ENCODE results near the gene ADH4.
"Not testable (repeated sequence)": the region's sequence is repeated elsewhere in the genome, so short reads cannot be mapped to it uniquely, and the experiment has no call there.

Gene ADH4

DNA sequence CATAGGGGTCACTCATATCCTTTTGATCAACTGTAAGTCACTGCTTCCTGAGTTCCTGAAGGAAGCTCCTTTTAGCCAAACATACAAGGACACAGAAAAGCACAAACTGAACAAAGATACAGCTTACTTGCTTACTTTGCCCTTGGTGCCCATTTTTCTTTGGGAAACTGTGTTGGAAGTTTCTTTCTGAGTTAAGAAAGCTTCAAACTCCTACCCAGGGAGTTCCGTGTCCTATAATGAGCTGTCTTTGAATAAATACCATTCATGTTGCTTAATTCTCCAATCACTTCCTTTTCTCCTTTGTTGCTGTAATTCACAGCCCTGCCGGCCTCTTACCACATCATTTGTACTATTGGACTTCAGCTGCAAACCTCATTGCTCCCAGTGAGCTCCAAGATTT lies at the start of gene ADH4:
ADH4 (minus strand) TSS at position 228 of the 400 bp plus-strand sequence; CDS start at position 153, 75 bp downstream.
- no peak for DNase-seq

DNA sequence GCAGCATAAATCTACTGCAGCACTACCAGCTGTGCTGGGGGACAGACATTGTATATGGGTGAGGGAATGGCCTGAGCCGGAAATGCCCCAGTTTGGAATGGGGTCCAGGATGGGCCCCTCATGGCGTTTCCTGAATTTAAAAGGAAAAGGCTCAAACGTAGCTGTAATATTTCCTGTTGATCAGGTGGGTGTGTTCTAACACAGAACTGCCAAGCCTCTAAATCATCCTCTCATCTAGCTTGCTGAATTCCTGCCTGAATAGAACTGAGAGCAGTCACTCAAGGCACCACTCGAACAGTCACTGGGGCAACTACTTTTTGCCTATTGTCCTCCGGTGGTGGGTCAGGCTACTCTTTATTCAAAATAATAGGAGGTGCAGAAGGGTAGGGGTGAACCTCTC lies 46.2 kb upstream of the ADH4 start:
- DNase-seq: no peak

DNA sequence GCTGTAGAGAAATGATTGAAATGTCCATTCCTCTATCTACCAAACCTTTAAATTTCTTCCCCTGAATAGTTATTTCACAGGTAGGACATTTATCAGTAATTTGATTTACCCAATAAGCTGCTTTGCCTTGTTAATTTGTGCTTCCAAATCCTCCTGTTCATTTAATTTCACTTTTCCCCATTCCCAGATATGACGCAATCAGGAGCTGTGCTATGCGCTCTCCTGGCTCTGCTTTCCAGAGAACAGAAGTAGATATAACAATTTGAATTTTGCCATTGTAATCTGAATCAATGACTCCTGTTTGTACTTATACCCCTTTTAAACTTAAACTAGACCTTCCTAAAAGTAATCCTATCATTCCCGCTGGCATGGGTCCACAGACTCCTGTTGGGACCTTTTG lies 45.8 kb upstream of the ADH4 start:
- not testable (repeated sequence) for DNase-seq

DNA sequence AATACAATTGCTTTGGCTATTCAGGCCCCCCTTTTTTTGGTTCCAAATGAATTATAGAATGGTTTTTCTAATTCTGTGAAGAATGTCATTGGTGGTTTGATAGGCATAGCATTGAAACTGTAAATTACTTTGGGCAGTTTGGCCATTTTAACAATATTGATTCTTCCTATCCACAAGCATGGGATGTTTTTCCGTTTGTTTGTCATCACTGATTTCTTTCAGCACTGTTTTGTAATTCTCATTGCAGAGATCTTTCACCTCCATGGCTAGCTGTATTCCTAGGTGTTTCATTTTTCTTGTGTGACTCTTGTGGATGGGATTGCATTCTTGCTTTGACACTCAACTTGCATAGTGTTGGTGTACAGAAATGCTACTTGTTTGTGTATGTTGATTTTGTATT lies 41.9 kb upstream of the ADH4 start:
- DNase-seq: no peak

DNA sequence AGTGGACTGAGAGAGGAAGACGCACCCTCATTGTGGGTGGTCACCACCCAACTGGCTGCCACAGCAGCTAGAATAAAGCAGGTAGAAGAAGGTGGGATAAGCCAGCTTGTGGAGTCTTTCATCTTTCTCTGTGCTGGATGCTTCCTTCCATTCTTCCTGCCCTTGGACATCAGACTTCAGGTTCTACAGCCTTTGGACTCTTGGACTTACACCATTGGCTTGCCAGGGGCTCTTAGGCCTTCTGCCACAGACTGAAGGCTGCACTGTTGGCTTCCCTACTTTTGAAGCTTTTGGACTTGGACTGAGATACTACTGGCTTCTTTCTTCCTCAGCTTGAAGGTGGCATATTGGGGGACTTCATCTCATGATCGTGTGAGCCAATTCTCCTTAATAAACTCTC lies 41.5 kb upstream of the ADH4 start:
- no peak for DNase-seq

DNA sequence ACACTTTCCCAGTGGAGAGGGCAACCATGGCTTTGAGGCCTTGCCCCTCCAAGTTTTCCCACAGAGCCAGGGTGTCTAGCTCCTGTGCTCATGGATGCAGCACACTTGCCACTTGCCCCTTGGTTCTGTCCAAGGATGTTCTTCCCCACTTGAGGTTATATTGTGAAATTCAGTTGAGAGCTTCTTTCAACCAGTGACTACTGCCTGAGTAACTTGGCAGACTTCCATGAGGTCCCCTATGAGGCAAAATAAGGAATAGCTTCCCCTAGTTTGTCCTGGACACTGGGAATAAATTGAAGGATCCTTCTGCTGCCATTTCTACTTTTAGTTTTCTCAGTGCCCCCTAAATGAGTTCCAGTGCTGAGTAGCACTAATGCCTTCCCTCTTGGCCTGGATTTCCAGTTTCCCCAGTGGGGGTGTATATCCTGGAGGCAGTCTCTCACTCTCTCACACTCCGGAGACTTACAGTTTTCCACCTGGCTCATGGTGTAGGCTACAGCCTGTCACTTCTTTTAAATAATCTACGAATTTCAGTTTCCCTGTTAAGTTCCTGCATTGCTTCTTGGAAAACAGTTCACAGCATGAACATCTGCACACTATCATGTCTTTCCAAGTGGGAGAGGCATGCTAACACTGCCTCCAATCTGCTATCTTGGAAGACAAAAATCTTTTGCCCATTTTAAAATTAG lies 36.4 kb upstream of the ADH4 start:
- no peak for DNase-seq

DNA sequence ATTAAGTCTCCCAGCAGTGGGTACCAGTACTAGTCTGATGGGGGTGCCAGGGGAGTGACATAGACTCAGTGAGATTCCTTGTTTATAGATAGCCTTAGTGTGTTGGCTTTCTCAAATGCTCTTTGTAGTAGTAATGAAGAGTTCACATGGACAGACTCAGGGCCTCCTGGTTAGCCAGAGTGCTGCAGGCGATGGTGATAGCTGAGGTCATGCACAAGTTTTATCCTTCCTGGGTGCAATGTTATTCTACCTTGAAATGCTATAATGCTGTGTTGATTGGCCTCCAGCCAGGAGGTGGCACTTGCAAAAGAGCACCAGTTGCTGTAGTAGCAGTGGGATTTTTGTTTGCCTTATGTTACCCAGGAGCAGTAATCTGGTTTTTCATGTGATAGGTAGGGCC lies 35.5 kb upstream of the ADH4 start:
- no peak for DNase-seq

DNA sequence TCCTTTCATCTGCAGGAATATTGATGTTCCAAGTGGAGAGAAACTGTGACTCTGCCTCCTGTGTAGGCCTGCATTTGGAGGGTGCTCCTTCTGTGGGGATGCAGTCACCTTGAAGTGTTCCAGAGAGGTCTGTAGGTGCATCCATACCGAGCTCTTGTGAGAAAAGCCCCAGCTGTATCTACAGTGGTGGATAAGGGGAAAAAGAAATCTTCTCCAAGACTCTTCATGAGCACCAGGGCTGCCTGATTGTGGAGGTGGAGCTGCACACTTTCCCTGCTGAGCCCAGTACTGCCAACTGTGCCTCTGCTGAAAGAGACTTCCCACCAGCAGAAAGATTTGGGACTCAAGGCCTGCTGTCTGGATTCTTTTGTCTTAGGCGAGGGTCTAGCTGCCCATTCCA lies 35.1 kb upstream of the ADH4 start:
- no peak for DNase-seq

DNA sequence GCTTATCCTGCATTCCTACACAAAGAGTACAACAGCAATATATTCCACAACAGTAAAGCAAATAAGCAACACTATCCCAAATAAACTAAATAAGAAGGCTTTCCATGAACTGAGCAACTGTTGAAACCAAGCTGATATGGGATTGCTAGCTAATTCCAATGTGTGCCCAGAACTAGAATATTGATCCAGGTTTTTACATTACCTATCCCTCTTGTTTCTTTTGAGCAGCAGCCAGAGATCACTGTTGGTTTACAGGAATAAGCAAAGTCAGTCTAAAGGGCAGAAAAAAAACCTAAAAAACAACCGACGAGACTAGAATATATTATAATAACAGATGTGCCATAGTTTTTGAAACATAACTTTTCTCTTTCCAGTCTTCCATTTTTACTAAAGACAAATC lies 22.4 kb upstream of the ADH4 start:
- no peak for DNase-seq

DNA sequence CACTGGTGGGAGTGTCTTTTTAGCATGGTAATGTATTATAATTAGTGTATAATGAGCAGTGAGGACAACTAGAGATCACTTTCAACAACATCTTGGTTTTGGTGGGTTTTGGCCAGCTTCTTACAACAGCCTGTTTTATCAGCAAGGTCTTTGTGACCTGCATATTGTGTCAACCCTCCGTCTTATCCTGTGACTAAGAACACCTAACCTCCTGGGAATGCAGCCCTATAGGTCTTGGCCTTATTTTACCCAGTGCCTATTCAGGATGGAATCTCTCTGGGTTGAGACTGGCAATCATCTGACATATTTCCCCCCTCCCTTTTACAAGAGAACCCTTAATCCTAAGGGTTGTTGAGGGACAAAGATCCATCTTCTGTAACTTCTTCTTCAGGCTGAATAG lies 21.9 kb upstream of the ADH4 start:
- DNase-seq: no peak

DNA sequence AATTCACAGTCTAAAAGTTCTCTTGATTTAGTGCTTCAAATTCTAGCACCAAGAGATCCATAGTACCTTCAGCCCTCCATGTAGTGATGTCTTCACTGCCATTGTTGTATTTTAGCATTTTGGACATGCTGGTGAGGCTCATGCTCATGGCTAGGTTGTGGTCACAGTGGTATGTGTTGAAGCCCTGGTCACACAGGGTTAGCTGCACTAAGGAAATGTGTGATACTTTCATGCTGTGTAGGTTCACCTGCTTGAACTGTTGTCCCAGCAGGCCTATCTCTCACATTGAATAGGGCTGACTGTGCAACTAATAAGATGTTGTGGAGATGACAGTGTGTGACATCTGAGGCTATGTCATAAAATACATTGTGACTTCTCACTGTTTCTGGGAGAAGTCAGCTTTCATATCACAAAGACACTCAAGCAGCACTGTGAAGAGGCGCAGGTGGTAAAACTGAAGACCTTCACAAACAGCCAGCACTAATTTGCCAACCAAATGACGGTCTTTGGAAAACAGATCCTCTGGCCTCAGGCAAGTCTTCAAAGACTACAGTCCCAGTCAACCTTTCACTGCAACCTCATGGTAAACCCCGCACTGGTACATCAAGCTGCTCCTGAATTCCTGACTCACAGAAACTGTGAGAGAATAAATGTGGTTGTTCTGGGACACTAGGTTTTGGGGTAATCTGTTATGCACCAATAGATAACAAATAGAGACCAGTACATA lies 17.4 kb upstream of the ADH4 start:
- no peak for DNase-seq

DNA sequence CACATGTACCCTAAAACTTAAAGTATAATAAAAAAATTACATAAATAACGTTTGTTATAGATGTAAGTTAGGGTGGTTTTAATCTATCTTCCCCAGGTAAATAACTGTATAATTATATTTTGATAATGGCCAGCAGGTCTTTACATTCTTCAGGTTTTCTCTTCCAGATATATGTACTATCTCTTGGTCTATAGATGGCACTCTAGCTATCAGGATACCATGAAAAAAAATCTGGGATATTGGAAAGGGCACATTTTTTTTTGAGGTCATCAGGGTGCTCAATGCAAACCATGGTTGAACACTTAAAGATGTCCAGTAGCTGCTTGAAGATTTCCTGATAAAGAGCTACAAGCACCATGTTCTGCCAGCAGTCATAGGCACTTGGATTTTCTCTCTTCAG lies 15.6 kb upstream of the ADH4 start:
- no peak for DNase-seq

DNA sequence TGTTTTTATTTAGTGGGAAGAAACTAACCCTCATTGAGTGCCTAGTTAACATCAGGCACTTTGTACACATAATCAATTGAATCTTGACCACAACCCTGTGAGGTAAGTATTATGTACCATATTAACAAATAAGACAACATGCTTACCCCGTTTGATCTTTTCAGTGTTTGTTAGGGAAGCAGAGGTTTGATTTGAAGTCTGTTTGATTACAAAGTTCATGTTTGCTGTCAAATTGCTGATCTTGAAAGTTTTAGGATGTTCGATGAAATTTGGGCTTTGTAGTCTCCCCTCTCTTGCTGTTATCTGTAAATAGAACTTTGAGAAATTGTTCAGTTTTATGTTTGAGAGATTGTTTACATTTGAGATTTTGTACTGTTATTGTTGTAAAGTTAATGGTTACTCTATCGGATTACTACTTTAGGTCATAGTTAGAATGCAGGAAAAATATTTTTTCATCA lies 13.4 kb upstream of the ADH4 start:
- no peak for DNase-seq

DNA sequence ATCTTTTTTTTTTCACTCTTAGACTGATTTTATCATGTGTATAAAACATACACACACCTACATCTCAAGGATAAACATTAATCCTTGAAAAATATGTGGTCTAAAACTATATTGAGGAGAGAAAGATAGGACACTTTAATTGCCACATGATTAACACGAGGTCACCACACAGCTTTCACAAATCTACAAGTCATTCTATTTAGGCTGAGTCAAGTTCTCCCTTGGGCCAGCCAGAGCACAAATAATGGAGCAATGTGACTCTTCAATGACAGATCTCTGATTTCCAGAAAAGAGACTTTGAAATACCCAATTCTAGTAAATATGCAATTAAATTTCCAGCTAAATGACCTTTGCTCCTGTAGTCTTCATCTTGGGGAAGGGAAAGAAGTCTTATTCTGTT lies 12.9 kb upstream of the ADH4 start:
- DNase-seq: no peak

DNA sequence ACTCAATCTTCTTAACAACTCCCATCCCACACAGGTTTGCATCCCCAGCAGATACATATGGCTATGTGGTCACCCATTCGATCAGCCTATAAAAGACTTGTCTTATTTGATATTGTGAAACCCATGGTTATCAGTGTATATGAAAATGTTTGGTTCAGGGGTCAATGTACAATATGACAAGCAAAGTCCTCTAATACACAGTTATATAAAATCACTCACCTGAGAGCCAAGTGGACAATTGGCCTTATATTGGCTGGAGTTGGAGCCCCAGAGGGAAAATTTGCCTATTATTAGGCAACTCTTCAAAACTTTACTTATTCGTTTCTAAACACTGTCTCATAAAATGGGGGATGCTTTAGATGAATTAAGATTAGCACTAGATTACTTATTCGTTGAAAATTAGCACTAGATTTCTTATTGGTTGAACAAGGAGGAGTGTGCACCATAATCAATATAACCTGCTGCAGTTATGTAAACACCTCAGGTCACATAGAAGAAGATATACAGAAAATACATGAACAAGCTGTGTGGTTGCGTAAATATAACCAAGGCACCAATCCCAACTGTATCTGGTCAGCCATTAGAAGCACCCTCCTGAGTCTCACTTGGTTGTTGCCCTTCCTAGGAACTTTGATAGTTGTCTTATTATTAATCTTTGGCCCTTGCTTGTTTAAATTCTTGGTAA lies 10.7 kb upstream of the ADH4 start:
- no peak for DNase-seq

DNA sequence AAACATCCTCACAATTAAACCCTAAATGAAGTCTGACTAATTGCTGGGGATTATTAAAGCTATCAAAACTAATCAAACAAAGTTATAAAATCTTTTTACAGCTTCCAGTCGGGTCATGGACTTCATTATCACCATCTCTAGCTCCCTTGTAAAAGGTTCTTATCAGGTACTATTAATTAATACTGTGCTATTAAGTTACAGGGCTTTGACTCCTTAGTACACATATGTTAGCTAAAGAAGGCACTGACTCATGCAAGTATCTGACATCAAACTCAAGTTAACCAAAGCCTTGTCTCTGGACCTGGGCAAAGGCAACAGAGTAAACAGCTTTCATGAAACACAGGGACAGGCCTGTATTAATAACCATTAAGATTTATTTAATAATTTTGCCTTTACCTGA lies 7.9 kb upstream of the ADH4 start:
- no peak for DNase-seq

DNA sequence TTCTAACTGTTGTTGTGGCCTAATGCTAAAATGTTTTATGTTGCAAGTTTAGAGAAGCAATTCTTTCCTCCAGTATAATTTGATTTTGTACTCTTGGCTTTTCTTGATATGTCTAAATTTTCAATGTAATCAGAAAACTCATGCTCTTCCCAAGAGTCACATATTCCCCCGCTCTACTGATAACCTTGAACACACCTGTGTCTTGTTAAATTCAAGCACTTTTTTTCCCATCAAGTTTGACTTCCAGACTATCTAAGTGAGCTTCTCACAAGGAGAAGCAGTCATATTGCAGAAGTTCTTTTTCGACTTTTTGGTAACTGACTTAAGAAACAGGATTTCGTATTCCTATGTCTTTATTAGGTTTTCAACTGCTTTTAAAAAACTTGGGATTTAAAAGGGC lies 7.4 kb upstream of the ADH4 start:
- no peak for DNase-seq

DNA sequence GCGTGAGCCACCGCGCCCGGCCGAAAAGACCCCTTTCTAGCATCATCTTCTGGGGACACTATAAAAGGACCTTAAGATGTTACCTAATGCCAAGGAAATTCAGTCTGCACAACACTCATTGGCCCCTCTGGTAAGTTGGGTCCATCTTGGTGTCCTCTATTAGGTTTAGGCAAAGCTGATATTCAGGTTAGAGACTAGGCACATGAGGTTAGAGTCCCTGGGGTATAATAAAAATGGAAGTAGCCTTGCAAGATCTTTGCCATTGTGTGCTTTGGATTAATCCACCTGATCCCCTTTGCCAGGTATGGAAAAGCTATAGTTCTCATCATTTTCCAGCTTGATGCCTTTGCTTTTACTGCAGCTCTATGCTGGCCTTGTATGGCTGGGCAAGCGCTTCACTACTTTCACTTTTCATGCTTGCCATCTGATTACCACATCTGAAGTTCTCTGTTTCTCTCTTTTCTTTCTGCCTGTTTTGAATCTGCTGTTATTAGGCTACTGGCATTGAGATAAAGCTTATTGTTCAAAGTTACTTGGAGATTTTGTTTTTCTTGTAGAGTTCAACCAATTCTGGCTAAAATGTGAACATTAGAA lies 5.4 kb upstream of the ADH4 start:
- no peak for DNase-seq

DNA sequence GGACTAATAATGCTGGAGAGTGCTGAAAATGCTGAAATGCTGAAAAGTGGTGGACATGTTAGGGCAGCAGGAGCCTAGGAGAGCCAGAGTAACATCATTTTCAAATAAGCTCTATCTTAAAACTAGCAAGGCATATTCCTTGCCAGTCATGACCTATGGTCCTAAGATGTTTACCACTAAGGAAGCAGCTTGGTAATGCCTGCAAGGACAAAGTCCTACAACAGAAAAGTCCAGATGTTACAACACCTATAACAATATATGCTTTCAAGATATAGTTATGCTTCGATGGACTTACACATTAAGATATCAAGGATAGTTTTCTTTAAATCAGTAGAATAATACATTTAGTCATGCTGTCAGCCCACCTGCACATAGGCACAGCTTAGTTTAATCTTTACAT lies 4.5 kb upstream of the ADH4 start:
- DNase-seq: no peak

DNA sequence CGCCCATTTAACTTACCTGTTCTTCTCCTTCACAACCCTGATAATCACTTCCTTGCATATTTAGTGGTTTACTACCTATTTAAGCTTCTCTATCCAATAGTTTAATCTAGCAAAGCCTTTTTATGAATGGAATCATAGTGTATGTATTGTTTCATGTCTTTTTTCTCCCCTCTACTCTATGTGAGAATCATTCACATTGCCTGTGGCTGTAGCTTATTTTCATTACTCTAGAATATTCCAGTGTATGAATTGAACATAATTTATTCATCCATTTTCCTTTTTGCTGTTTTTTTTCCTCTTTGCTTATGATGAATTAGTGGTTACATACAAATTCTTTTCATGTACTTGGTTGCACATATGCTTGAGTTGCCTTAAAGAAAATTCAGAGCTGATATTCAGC lies 490 bp upstream of the ADH4 start:
- no peak for DNase-seq

DNA sequence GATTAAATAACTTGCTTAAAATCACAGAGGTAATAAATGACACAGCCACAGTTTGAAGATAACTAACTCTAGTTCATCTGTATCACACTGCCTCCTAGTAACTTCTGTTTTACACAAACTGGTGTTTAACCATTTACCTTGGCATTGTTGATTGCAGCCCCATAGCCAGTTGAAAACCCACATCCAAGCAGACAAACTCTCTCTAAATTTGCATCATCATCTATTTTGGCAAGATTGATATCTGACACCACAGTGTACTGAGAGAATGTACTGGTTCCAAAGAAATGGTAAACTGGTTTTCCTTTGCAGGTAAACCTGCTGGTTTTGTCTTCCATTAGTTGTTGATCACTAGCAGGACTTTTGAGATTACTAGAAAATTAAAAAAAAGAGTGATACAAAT lies 7.8 kb downstream of the ADH4 start:
- DNase-seq: no peak

DNA sequence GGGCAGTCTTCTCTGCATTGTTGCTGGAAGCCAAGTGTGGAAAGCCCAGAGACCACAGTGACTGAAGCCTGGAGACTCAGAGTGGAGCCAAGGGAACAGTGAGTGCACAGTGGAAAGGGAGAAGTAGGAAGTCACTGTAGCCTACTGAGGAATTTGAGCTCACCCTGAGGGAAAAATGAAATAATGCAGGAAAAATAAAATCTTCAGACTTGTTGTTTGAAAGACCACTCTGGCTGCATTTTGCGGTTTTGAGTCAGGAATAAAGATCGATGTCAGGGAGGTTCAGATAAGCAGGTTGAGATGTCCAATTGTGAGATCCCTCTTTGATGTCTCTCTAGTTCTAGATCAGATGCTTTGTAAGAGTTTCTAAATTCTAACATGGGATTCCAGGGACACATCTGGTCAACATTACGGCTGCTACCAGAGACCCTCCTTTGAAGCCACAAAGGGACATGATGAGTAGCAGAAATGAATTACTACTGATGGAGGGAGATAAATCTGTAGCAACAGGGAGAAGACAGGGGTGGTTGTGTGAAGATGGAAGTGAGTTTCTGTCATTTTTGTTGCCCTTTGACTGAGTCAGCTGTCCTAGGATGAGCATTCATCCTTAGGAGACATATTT lies 8.4 kb downstream of the ADH4 start:
- DNase-seq: no peak

DNA sequence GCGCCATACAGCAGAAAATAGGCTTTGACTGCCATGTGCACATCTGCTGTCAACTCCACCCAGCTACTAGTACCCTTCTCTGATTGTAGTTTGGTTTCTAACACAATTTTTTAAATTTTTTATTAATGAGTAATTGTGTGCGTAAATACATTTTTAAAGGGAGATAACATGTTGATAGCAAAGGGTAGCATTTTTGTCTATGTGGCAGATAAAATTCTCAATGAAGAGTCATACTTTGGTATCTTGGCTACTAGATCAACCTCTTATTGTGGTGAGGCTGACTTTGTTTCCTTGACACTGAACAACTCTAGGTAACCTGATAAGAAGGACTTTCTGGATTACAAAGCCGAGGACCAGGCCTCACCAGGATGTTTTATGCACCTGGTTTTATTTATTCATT lies 9.5 kb downstream of the ADH4 start:
- DNase-seq: no peak

Data from NCI-H2107 (cell line).